Breast epithelium (tissue), 4 donors: ENCODE results near the gene TTLL10. TPM values are rescaled to one million over a fixed set of nuclear protein-coding genes. Genes with fewer than 3 reads are reported as not detected.

Experiments
- DNase-seq, 2 donors: peaks; one replicate each; pipeline ENCODE4 v3.0.0-alpha.2; 2019; ENCODE audit warnings: low spot score in 2 of 2
- H3K27ac ChIP-seq, 2 donors: fragments of 200-600 bp; sonication (generic) in 1 of 2; one replicate each; pipeline ENCODE4 v1.5.1; 2016 to 2019; ENCODE audit warnings: mild to moderate bottlenecking in 1 of 2
- H3K27me3 ChIP-seq, 2 donors: fragments of 200-600 bp; sonication (generic) in 1 of 2; one replicate each; pipeline versions ENCODE4 v1.5.1 to v1.6.0; 2017 to 2019; ENCODE audit warnings: control low read depth in 1 of 2, mild to moderate bottlenecking in 1 of 2
- H3K36me3 ChIP-seq: fragments of 200-600 bp; one replicate; pipeline ENCODE4 v1.5.1; 2019
- H3K4me1 ChIP-seq, 2 donors: fragments of 200-600 bp; sonication (generic); one replicate each; pipeline ENCODE4 v1.5.1; 2016 to 2019; ENCODE audit warnings: control low read depth in 1 of 2
- H3K4me3 ChIP-seq, 3 donors: fragments of 200-600 bp; sonication (generic); 1 replicate in 2 of 3; 2 replicates in 1 of 3; pipeline ENCODE4 v1.5.1; 2016 to 2019; ENCODE audit warnings: mild to moderate bottlenecking in 3 of 3, moderate library complexity in 2 of 3
- H3K9me3 ChIP-seq, 2 donors: fragments of 200-600 bp; sonication (generic) in 1 of 2; one replicate each; pipeline ENCODE4 v1.5.1; 2016 to 2019; ENCODE audit warnings: control low read depth in 1 of 2
- CTCF ChIP-seq, 3 donors: fragments of 450-650 bp; IDR thresholded peaks; one replicate each; pipeline ENCODE4 v1.5.1; 2016 to 2017; ENCODE audit warnings: antibody characterized with exemption in 3 of 3, mild to moderate bottlenecking in 3 of 3, moderate library complexity in 3 of 3
- POLR2A ChIP-seq: fragments of 450-650 bp; IDR thresholded peaks from one replicate; pipeline ENCODE4 v1.6.1; 2016; ENCODE audit warnings: antibody characterized with exemption, mild to moderate bottlenecking, moderate library complexity
- POLR2AphosphoS5 ChIP-seq, 3 donors: sonication (generic); formaldehyde crosslinking; IDR thresholded peaks; one replicate each; pipeline ENCODE4 v1.6.1; 2017; ENCODE audit warnings: antibody characterized with exemption in 3 of 3
- intact Hi-C: fragments of 100-400 bp; cut with DNase I; formaldehyde crosslinking; loops from one replicate; pipeline ENCODE4 v1.15.1; 2023; ENCODE audit warnings: low total_unique reads
- total RNA-seq, 3 donors: library from RNA; depleted of rRNA; stranded (reverse); fragments of >200 nt; gene quantifications; one replicate each; pipeline ENCODE4 v1.1.0, GENCODE V29; 2016

Gene TTLL10
- total RNA-seq, 3 donors from 2014 or later, result 0.15 to 0.33 (median 0.16) TPM

- Histone ChIP-seq H3K4me1 (no peaks in the 10 kb centered on the region), H3K9me3 (no peaks in the 10 kb centered on the region), H3K36me3 (peaks cover 5% of the 10 kb centered on the region), H3K4me3 (no peak overlapping the region), H3K27ac (no peak overlapping the region), H3K27me3 (no peaks in the 10 kb centered on the region)
- no peak for DNase-seq
- intact Hi-C loops, result no loop called here
- TF ChIP-seq POLR2A (no peak), POLR2AphosphoS5 (IDR thresholded peaks at IDR 0.05) (no peak), CTCF (IDR thresholded peaks at IDR 0.05) (no peak)
Measured at GRCh38 chr1:1219341-1219740, 45.7 kb downstream of the TTLL10 start.

GRCh38 chr1:1220197-1220596, 46.5 kb downstream of the TTLL10 start:
- no peak for DNase-seq
- Histone ChIP-seq H3K27me3 (no peaks in the 10 kb centered on the region), H3K4me3 (no peak overlapping the region), H3K27ac (no peak overlapping the region), H3K36me3 (peaks cover 5% of the 10 kb centered on the region), H3K9me3 (no peaks in the 10 kb centered on the region), H3K4me1 (no peaks in the 10 kb centered on the region)
- intact Hi-C loops, result no loop called here
- no peak for TF ChIP-seq POLR2A

DNA sequence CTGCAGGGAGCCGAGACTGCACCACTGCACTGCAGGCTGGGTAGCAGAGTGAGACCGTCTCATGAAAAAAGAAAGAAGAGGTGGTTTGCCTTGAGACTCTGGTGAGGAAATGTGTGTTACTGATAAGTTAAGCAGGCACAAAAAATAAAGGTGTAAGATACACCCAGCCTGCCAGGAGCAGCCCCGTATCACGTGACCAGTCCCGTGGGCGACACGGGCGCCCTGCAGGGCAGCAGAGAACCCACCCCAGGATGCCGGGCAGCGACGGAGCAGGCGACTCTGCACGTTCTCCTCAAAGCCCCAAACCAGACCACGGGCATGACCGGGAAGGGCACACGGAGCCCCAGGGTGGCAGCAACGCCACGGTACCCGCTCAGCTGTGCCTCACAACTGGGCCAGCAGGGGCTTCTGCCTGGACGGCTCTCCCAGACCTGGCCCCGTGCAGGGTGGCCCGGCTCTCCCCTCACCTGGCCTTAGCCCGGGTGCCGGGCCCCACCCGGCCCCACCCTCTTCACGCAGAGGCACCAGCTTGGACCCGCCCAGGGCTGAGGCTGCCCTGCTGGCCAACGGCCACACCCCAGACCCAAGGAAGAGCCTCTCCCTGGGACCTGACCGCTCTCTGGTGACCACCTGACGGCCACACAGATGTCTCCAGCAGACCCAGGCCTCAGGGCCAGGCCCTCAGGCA, 48.4 kb downstream of the TTLL10 start:
- intact Hi-C loops, result no loop called here
- H3K27me3 ChIP-seq, result no peaks in the 10 kb centered on the region
- no peak for DNase-seq

DNA sequence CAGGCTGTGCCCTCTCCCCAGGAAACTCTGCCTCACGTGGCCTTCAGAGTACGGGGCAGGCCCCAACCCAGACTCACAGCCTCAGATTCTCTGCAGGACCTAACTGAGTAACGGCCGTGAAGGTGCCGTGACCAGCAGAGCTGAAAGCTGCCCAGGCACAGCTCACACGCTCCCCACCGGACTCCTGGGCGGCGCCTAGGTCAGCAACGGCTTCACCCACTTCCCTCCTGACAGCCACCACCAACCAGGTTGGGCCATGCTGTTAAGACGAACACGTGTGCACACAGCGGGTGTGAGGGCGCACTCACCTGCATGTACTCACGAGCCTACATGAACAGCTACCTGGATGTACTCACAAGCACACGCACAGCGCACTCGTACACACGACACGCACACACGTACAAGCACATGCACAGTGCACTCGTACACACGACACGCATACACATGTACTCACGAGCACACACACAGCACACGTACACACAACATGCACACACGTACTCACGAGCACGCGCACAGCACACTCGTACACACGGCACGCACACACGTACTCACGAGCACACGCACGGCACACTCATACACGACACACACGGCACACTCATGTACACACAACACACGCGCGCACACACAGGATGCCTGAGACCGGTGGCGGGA, 49.0 kb downstream of the TTLL10 start:
- Histone ChIP-seq H3K27ac (no peak overlapping the region), H3K4me3 (no peak overlapping the region), H3K4me1 (no peaks in the 10 kb centered on the region), H3K9me3 (no peaks in the 10 kb centered on the region), H3K27me3 (no peaks in the 10 kb centered on the region), H3K36me3 (peaks cover 5% of the 10 kb centered on the region)
- no peak for DNase-seq
- intact Hi-C loops, result no loop called here
- TF ChIP-seq POLR2AphosphoS5 (IDR thresholded peaks at IDR 0.05) (no peak), CTCF (IDR thresholded peaks at IDR 0.05) (no peak), POLR2A (no peak)

More for the DNA sequence above, 48.4 kb downstream of the TTLL10 start:
- H3K4me3 ChIP-seq, result no peak overlapping the region
- no peak overlapping the region for H3K27ac ChIP-seq
- TF ChIP-seq POLR2AphosphoS5 (IDR thresholded peaks at IDR 0.05) (no peak), POLR2A (no peak), CTCF (IDR thresholded peaks at IDR 0.05) (no peak)
- H3K36me3 ChIP-seq, result peaks cover 5% of the 10 kb centered on the region
- no peaks in the 10 kb centered on the region for H3K4me1 ChIP-seq
- H3K9me3 ChIP-seq, result no peaks in the 10 kb centered on the region

- H3K27me3 ChIP-seq, result no peaks in the 10 kb centered on the region
- no peaks in the 10 kb centered on the region for H3K9me3 ChIP-seq
- H3K36me3 ChIP-seq, result peaks cover 11% of the 10 kb centered on the region
- no peak overlapping the region for H3K27ac ChIP-seq
- H3K4me3 ChIP-seq, result no peak overlapping the region
- no peak for DNase-seq
- TF ChIP-seq CTCF (IDR thresholded peaks at IDR 0.05), result no peak
- no peak for TF ChIP-seq POLR2A
- no peak for TF ChIP-seq POLR2AphosphoS5 (IDR thresholded peaks at IDR 0.05)
- intact Hi-C loops, result no loop called here
- H3K4me1 ChIP-seq, result no peaks in the 10 kb centered on the region
Measured at GRCh38 chr1:1223321-1223720, 49.6 kb downstream of the TTLL10 start.
